ENCODE results near the gene MZT2B. TPM values are rescaled to one million over a fixed set of nuclear protein-coding genes. Genes with fewer than 3 reads are reported as not detected.
"Not testable (repeated sequence)": the region's sequence is repeated elsewhere in the genome, so short reads cannot be mapped to it uniquely, and the experiment has no call there.

Gene MZT2B
- total RNA-seq, 1 donor from 2014 or later = 269 TPM

DNA sequence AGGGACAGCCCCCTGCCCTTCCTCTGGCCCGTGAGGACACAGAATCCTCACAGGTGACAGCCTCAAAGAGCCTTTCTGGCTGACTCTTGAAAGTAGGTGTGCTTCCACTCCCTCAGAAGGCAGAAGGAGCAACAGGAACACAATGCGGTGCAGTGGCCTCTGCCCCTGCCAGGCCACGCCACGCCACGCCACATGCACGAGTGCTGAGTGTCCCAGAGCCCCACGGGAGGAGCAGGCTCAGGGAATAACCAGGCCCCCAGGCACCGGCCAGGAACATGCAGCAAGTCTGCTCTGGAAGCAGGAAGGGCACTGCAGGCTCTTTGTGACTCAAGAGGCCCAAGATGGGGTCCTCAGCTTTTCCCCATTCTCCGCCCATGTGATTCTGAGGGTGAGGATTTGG lies 19.1 kb upstream of the MZT2B start:
- peaks cover 23% of the 10 kb centered on the region for H3K36me3 Mint-ChIP-seq (ENCODE audit: low read depth)
- TF ChIP-seq, protein P1, sequence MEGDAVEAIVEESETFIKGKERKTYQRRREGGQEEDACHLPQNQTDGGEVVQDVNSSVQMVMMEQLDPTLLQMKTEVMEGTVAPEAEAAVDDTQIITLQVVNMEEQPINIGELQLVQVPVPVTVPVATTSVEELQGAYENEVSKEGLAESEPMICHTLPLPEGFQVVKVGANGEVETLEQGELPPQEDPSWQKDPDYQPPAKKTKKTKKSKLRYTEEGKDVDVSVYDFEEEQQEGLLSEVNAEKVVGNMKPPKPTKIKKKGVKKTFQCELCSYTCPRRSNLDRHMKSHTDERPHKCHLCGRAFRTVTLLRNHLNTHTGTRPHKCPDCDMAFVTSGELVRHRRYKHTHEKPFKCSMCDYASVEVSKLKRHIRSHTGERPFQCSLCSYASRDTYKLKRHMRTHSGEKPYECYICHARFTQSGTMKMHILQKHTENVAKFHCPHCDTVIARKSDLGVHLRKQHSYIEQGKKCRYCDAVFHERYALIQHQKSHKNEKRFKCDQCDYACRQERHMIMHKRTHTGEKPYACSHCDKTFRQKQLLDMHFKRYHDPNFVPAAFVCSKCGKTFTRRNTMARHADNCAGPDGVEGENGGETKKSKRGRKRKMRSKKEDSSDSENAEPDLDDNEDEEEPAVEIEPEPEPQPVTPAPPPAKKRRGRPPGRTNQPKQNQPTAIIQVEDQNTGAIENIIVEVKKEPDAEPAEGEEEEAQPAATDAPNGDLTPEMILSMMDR (IDR thresholded peaks at IDR 0.05) = no peak
- H3K27me3 Mint-ChIP-seq (ENCODE audit: low read depth) = no peaks in the 10 kb centered on the region
- no peak overlapping the region for H3K27ac Mint-ChIP-seq (ENCODE audit: unreplicated experiment)
- H3K4me3 Mint-ChIP-seq (ENCODE audit: unreplicated experiment) = no peak overlapping the region
- no peak for DNase-seq (ENCODE audit: low spot score)
- no peaks in the 10 kb centered on the region for H3K9me3 Mint-ChIP-seq (ENCODE audit: low read depth)
- H3K4me1 Mint-ChIP-seq (ENCODE audit: low read depth) = no peaks in the 10 kb centered on the region

DNA sequence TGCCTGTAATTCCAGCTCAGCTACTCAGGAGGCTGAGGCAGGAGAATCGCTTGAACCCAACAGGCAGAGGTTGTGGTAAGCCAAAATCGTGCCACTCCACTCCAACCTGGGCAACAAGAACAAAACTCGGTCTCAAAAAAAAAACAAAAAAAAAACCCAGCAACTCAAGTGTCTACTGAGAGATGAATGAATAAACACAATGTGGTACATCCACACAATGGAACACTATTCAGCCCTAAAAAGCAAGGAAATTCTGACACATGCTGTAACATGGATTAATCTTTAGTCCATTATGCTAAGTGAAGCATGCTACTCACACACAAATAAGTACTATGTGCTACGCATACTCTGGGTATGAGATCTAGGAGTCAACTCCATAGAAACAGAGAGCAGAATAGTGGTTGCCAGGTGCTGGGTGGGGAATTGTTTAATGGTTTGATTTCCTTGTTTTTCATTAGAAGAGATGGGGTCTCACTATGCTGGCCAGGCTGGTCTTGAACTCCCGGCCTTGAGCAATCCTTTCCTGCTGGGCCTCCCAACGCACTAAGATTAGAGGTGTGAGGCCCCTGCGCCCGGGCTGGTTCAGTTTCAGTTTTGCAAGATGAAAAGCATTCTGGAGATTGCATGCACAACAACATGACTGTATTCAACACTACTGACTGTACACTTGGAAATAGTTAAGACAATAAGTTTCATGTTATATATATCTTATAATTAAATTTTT lies 16.6 kb upstream of the MZT2B start:
- TF ChIP-seq, protein P1 (IDR thresholded peaks at IDR 0.05) = no peak
- Mint-ChIP-seq H3K4me3 (ENCODE audit: unreplicated experiment) (no peak overlapping the region), H3K27me3 (ENCODE audit: low read depth) (no peaks in the 10 kb centered on the region), H3K9me3 (ENCODE audit: low read depth) (no peaks in the 10 kb centered on the region), H3K27ac (ENCODE audit: unreplicated experiment) (no peak overlapping the region), H3K36me3 (ENCODE audit: low read depth) (peaks cover 29% of the 10 kb centered on the region), H3K4me1 (ENCODE audit: low read depth) (no peaks in the 10 kb centered on the region)
- DNase-seq (ENCODE audit: low spot score) = no peak

DNA sequence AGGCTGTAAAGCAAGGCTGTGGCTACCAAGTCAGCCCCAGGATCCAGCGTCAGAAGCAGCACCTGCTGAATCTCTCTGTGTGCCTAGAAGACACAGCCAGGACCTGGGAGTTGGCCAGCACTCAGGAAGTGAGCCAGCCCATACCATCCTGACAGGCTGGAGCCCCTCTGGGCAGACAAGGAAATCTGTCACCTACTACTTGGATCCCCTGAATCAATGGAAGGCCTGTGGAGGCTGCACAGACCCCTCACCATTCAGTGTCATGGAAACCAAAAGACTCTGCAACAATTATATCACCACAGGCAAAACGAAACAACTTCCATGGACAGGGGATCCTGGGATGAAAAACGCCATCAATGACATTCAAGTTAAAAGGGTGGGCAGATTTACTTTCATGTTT lies 15.5 kb upstream of the MZT2B start:
- not testable (repeated sequence) for H3K27me3 Mint-ChIP-seq (ENCODE audit: low read depth); H3K9me3 Mint-ChIP-seq (ENCODE audit: low read depth); H3K27ac Mint-ChIP-seq (ENCODE audit: unreplicated experiment); DNase-seq (ENCODE audit: low spot score); H3K4me1 Mint-ChIP-seq (ENCODE audit: low read depth); H3K4me3 Mint-ChIP-seq (ENCODE audit: unreplicated experiment)
- peaks cover 31% of the 10 kb centered on the region for H3K36me3 Mint-ChIP-seq (ENCODE audit: low read depth)

DNA sequence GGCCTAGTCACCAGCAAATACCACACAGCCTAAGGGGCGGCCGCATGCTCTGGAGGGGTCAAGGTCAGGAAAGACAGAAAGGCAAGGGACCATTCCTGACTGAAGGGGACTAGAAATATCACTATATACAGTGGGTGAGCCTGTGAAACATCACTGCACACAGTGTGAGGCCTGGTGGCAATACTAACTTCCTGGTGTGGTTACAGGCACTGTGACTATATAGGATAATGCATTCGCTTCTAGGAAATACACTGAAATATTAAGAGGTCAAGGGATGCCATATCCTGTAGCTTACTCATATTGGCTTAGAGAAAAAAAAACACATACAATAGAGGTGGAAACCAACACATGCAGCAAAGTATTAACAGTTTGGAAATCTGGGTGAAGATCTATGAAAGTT lies 12.9 kb upstream of the MZT2B start:
- H3K27me3 Mint-ChIP-seq (ENCODE audit: low read depth); DNase-seq (ENCODE audit: low spot score); H3K4me3 Mint-ChIP-seq (ENCODE audit: unreplicated experiment); H3K27ac Mint-ChIP-seq (ENCODE audit: unreplicated experiment); H3K9me3 Mint-ChIP-seq (ENCODE audit: low read depth); H3K4me1 Mint-ChIP-seq (ENCODE audit: low read depth): not testable (repeated sequence)
- H3K36me3 Mint-ChIP-seq (ENCODE audit: low read depth) = peaks cover 33% of the 10 kb centered on the region

DNA sequence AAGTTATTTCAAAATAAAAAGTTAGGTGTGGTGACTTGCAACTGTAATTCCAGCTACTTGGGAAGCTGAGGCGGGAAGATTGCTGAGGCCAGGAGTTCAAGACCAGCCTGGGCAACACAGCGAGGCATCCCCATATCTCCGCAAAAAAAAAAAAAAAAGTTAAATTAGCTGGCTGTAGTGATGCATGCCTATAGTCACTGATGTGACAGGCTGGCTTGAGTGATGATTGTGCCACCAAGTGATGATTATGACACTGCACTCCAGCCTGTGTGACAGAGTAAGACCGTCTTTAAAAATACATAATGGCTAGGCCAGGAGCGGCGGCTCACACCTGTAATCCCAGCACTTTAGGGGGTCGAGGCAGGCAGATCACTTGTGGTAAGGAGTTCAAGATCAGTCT lies 12.2 kb upstream of the MZT2B start:
- no peaks in the 10 kb centered on the region for H3K27me3 Mint-ChIP-seq (ENCODE audit: low read depth)
- H3K36me3 Mint-ChIP-seq (ENCODE audit: low read depth) = peaks cover 29% of the 10 kb centered on the region
- H3K4me1 Mint-ChIP-seq (ENCODE audit: low read depth) = no peaks in the 10 kb centered on the region
- no peak overlapping the region for H3K4me3 Mint-ChIP-seq (ENCODE audit: unreplicated experiment)
- no peak for DNase-seq (ENCODE audit: low spot score)
- H3K27ac Mint-ChIP-seq (ENCODE audit: unreplicated experiment) = no peak overlapping the region
- no peaks in the 10 kb centered on the region for H3K9me3 Mint-ChIP-seq (ENCODE audit: low read depth)
- TF ChIP-seq, protein P1 (IDR thresholded peaks at IDR 0.05) = no peak

DNA sequence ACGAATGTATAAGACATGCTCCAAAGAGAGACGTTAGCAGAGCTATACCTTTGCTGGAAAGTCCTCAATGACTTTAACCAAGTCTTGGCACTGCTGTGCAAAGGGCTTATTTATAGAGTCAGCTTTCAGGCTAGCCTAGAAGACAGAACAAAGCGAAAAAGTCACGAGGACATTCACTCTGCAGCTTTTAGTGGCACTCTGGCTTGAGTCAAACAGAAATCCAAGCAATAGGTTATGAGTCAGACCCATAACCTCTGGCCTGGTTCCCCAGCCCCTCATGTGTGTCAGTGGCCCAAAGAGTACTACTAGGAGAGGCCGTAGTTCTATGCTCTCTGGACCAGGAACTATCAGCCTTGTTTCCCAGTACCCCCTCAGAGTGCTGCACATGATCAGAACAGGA lies 7.2 kb upstream of the MZT2B start:
- not testable (repeated sequence) for H3K27ac Mint-ChIP-seq (ENCODE audit: unreplicated experiment); DNase-seq (ENCODE audit: low spot score)
- peaks cover 12% of the 10 kb centered on the region for H3K36me3 Mint-ChIP-seq (ENCODE audit: low read depth)

DNA sequence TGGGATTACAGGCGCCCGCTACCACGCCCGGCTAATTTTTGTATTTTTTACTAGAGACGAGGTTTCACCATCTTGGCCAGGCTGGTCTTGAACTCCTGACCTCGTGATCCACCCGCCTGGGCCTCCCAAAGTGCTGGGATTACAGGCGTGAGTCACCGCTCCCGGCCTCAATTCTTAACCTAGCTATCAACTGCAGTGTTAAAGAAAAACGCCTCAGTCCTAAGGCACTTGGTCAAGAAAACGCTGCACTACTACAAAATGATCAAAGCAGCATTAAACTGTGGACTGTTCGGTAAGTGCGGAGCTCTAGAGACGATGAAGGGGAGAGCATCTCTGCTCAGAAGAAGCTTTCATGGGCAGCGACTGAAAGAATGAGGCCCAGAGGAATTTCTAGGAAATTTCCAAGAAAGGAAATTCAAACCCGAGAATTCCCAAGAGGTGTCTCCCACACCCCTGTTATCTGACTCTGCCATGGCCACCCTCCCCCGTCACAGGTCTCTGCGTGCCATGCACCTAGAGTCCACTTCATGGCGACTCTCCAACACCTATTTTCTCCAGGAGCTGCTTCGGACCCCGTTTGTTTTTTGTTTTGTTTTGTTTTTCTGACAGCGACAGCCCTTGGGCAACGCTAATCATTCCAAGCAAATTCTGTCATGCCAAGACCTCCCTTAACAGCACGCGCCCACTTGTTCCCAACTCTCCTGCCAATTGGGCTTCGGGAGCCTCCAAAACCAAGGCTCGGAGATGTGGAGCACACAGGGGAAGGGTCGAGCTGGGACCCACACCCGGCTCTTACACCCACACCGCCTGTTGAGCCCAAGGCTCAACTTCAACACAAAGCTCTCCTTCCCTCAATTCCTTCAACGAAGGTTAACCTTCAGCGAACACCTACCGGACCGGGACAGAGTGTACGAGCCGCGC lies 1.4 kb upstream of the MZT2B start:
- Mint-ChIP-seq H3K4me3 (ENCODE audit: unreplicated experiment) (peak overlapping the region; percentile 90), H3K4me1 (ENCODE audit: low read depth) (peaks cover 26% of the 10 kb centered on the region), H3K27ac (ENCODE audit: unreplicated experiment) (peak overlapping the region; percentile 93)
- peak; percentile 29 for DNase-seq (ENCODE audit: low spot score)
- not testable (repeated sequence) for H3K27me3 Mint-ChIP-seq (ENCODE audit: low read depth); H3K9me3 Mint-ChIP-seq (ENCODE audit: low read depth); H3K36me3 Mint-ChIP-seq (ENCODE audit: low read depth)

More for the DNA sequence above, 7.2 kb upstream of the MZT2B start:
- H3K27me3 Mint-ChIP-seq (ENCODE audit: low read depth); H3K4me1 Mint-ChIP-seq (ENCODE audit: low read depth); H3K9me3 Mint-ChIP-seq (ENCODE audit: low read depth); H3K4me3 Mint-ChIP-seq (ENCODE audit: unreplicated experiment): not testable (repeated sequence)

Data from chondrocyte (in vitro differentiated cells).